HT-29 (cell line): ENCODE results near the gene L3MBTL3. TPM values are rescaled to one million over a fixed set of nuclear protein-coding genes. Genes with fewer than 3 reads are reported as not detected.

Experiments used
- DNase-seq: peaks from one replicate; pipeline ENCODE4 v3.0.0-alpha.2; 2015; ENCODE audit warnings: low spot score
- total RNA-seq: library from RNA; depleted of rRNA; stranded (reverse); fragments of >200 nt; shearing (Covaris generic); gene quantifications from 2 replicates; pipeline ENCODE4 v1.2.3, GENCODE V29; 2014

Gene L3MBTL3
- total RNA-seq, 1 experiment from 2014 or later, result 1.3 TPM

GRCh38 chr6:130026859-130027258 lies 8.5 kb downstream of the L3MBTL3 start:
- DNase-seq, result no peak

DNA sequence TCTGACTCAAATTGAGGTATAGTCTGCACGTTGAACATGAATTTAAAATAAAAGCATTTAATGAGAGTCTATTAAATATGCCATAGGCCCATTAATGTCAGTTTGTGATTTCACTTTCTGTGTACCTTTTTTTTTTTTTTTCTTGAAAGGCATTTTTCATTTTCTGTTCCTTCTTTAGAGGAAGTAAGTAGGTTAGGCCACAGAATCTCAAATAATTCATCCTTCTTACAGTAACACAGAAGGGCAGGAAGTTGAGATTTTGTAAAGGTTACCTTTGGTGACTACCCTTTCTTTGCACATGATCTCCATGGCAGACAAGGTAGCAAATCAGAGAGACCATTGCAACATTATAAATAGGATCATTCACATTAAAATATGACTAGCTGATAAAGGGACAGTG lies 9.6 kb downstream of the L3MBTL3 start:
- DNase-seq, result no peak

- DNase-seq, result no peak
Measured at GRCh38 chr6:130029163-130029562, 10.8 kb downstream of the L3MBTL3 start.

- DNase-seq, result no peak
Measured at GRCh38 chr6:130032758-130033340, 14.5 kb downstream of the L3MBTL3 start.

- DNase-seq, result no peak
Measured at GRCh38 chr6:130033949-130034348, 15.6 kb downstream of the L3MBTL3 start.

- peak; percentile 18 for DNase-seq
Measured at GRCh38 chr6:130034378-130035146, 16.2 kb downstream of the L3MBTL3 start.

DNA sequence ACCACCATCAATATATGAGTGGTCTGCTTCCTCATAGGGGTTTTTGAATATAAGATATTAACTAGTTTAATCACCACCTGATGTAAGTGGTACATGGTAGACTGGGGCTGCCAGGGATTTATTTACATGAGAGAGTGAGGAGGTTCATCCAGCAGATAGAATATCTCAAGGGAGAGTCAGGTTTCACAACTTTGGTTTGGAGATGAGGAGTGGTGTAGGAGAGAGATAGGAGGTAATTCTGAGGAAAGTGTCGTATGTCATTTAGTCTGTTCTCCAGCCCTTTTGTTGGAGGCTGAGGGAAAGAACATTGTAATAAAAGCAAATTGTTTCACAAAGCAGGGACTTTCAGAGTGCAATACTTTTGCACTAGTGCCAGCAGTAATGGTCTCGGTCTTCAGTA lies 16.8 kb downstream of the L3MBTL3 start:
- DNase-seq, result no peak

- peak; percentile 31 for DNase-seq
Measured at GRCh38 chr6:130037207-130037811, 18.9 kb downstream of the L3MBTL3 start.

GRCh38 chr6:130041594-130041993 lies 23.2 kb downstream of the L3MBTL3 start:
- DNase-seq, result no peak

DNA sequence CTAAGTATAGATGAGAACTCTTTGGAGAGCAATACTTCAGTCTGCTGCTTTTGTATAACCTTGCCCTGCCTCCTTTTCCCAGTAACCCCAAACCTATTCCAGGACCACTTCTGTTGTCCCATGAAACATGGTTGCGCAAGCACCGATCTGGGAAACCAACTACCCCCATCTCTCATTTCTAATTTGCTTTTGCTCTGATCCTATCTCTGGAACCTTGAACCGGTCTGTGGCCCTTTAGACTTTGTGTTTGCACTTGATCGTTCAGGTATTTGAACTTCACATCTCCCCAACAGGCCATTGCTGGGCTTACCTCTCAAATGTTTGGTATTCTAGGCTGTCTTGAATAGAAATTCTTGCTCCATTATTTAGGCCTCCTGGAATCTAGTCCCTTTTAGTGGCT lies 25.0 kb downstream of the L3MBTL3 start:
- DNase-seq, result no peak

GRCh38 chr6:130045622-130046021 lies 27.2 kb downstream of the L3MBTL3 start:
- DNase-seq, result no peak

DNA sequence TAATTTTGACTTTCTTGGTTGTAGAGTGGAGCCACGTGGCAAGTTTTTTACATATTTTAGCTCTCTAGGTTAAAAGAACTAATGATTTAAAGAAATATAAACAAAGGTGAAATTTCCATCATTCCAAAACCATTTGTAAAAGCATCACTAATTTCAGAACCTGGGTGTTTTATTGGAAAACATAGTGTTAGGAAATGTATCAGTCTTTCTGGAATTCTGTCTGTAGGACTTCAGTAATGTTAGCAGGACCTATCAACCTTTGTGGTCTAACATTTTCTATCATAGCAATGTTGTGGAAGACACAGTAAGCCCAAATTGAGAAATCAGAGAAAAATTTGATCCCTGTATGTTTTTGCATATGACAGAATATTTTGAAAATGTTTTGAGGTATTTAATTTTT lies 28.3 kb downstream of the L3MBTL3 start:
- DNase-seq, result no peak

- DNase-seq, result no peak
Measured at GRCh38 chr6:130047088-130047995, 29.0 kb downstream of the L3MBTL3 start.

- DNase-seq, result no peak
Measured at GRCh38 chr6:130050230-130050629, 31.8 kb downstream of the L3MBTL3 start.

- no peak for DNase-seq
Measured at GRCh38 chr6:130054725-130055124, 36.3 kb downstream of the L3MBTL3 start.

GRCh38 chr6:130055271-130055670 lies 36.9 kb downstream of the L3MBTL3 start:
- no peak for DNase-seq

DNA sequence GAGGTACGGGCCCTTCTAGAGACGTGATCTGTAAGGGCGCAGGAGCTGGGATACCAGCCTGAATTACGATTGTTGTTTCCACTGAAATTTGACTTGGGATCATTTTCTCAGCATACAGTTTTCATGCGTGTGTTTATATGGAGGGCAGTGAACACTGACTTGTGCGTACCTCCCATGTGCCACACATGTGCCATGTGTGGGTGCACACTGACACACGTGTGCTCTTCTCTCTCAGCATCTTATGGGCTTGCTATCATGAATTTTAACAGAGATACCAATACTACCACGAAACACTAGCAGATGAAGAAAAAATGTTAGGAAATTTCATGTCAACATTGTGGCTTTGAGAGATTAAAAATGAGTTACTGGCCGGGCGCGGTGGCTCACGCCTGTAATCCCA lies 39.1 kb downstream of the L3MBTL3 start:
- no peak for DNase-seq

- DNase-seq, result no peak
Measured at GRCh38 chr6:130063806-130064205, 45.4 kb downstream of the L3MBTL3 start.

GRCh38 chr6:130065609-130066156 lies 47.3 kb downstream of the L3MBTL3 start:
- no peak for DNase-seq

DNA sequence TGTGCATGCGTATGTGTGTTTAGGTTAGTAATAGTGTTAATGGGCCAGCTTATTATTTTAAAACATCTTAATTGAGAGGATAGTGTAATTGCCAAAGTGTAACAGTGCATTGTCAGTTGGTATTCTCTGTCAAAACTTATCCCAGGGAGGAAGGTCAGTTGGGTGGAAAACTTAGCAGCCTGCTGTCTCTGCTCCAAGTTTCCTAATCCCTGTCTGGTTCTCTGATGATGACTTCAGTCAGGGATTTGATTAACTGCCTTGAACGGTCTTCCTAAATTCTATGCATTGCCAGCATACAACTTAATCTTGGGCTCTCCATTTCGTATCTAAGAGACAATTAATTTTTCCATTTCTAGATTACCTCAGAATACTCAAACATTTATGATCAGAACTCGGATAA lies 51.1 kb downstream of the L3MBTL3 start:
- DNase-seq, result no peak

DNA sequence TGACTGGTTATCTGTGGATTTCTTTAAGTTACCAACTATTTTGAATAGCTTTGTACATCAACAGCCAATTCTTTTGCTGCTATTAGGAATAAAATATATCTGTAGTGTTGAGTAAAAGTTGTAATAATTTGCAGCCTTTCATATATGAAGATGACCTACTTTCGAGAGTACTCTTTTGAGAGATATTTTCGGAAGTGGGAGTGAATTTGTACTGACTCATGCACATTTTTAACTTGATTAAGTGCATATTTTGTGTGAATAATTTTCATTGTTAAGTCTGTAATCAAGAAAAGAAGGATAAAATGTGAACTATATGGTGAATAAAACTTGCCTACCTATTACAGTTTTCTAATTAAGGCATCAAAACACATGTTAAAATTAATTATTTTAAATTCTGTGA lies 51.9 kb downstream of the L3MBTL3 start:
- no peak for DNase-seq

GRCh38 chr6:130070792-130071191 lies 52.4 kb downstream of the L3MBTL3 start:
- DNase-seq, result no peak
